ACC112 (cell line): ENCODE measurements around the gene P2RX4.
A peak's percentile ranks its signal among the peaks of the same experiment; 100 is the strongest.
"Not testable (repeated sequence)": the region's sequence is repeated elsewhere in the genome, so short reads cannot be mapped to it uniquely, and the experiment has no call there.

Source experiments
- H2AFZ ChIP-seq: fragments of 200-600 bp; sonication (generic); one replicate; pipeline ENCODE4 v1.6.0; 2017; ENCODE audit warnings: antibody characterized with exemption, low read length; ENCODE audit not compliant: unreplicated experiment
- H3K27ac ChIP-seq: fragments of 200-600 bp; sonication (generic); 2 replicates; pipeline ENCODE4 v1.5.1; 2014; ENCODE audit warnings: low read depth, mild to moderate bottlenecking, antibody characterized with exemption, low read length, moderate library complexity
- H3K27me3 ChIP-seq: fragments of 200-600 bp; sonication (generic); 2 replicates; pipeline ENCODE4 v1.6.1; 2014; ENCODE audit warnings: mild to moderate bottlenecking, antibody characterized with exemption, low read length, moderate library complexity, mixed read lengths; ENCODE audit not compliant: insufficient read depth
- H3K36me3 ChIP-seq: fragments of 200-600 bp; sonication (generic); 2 replicates; pipeline ENCODE4 v1.6.1; 2016; ENCODE audit warnings: mild to moderate bottlenecking, antibody characterized with exemption, low read length, moderate library complexity, mixed read lengths; ENCODE audit not compliant: insufficient read depth
- H3K4me1 ChIP-seq: fragments of 200-600 bp; sonication (generic); one replicate; pipeline ENCODE4 v1.6.1; 2016; ENCODE audit warnings: low read length, mixed read lengths; ENCODE audit not compliant: insufficient read depth, unreplicated experiment, control insufficient read depth
- H3K4me3 ChIP-seq: fragments of 200-600 bp; sonication (generic); 2 replicates; pipeline ENCODE4 v1.5.1; 2014; ENCODE audit warnings: mild to moderate bottlenecking, low read depth, low read length
- H3K79me2 ChIP-seq: fragments of 200-600 bp; sonication (generic); one replicate; pipeline ENCODE4 v1.6.0; 2016; ENCODE audit warnings: low read length; ENCODE audit not compliant: control insufficient read depth, unreplicated experiment, insufficient read depth

Gene P2RX4

DNA sequence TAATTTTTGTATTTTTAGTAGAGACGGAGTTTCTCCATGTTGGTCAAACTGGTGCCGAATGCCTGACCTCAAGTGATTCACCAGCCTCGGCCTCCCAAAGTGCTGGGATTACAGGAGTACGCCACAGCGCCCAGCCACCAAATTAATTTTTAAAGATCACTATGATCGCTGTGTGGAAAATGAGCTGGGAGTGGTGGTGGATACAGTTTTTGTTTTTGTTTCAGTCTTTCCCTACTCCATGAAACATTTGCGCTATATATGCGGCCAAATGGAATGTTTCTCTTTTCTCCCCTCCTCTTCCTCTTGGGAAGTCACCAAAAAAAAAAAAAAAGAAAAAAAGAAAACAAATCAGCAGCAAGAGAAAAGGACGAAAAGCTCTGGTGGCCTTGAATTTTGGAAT is 20.8 kb upstream of the P2RX4 start:
- Histone ChIP-seq H3K27me3 (no peaks in the 10 kb centered on the region), H2AFZ (no peak overlapping the region), H3K36me3 (no peaks in the 10 kb centered on the region), H3K27ac (no peak overlapping the region), H3K4me3 (no peak overlapping the region), H3K4me1 (peaks cover 15% of the 10 kb centered on the region), H3K79me2 (no peaks in the 10 kb centered on the region)

DNA sequence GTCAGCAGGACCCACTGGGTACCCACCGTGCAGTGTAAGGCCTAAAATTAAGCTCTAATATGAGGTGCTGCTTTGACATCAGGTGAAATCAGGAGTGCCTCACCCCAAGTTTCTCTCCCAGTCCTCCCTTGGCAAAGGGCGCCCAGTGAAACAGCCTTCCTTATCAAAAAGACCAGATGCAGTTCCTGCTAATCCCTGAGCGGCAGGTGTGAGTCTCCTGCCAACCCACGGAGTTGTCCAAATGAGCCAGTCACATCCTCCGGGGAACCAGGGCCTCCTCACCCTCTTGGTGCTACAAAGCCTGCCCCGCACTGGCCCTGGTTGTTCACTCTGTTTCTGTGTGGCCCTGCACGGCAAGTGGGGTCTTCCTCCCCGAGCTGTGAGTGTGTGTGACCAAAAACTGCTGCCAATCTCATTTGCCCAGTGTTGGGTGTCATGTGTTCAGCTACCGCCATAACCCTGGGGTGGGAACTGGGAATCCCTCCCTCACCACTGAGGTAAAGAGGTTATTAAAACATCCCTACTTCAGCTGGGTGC is 20.2 kb upstream of the P2RX4 start:
- Histone ChIP-seq H3K36me3 (no peaks in the 10 kb centered on the region), H3K27ac (peak overlapping the region; percentile 83), H3K4me1 (peaks cover 15% of the 10 kb centered on the region)

GRCh38 chr12:121190523-121191031 is 19.4 kb upstream of the P2RX4 start:
- Histone ChIP-seq H2AFZ (peak overlapping the region; percentile 26), H3K27me3 (no peaks in the 10 kb centered on the region), H3K4me1 (peaks cover 15% of the 10 kb centered on the region), H3K36me3 (no peaks in the 10 kb centered on the region), H3K27ac (peak overlapping the region; percentile 83), H3K79me2 (no peaks in the 10 kb centered on the region), H3K4me3 (peak overlapping the region; percentile 12)

More for the DNA sequence above, 20.2 kb upstream of the P2RX4 start:
- Histone ChIP-seq H2AFZ (no peak overlapping the region), H3K79me2 (no peaks in the 10 kb centered on the region), H3K27me3 (no peaks in the 10 kb centered on the region), H3K4me3 (no peak overlapping the region)

DNA sequence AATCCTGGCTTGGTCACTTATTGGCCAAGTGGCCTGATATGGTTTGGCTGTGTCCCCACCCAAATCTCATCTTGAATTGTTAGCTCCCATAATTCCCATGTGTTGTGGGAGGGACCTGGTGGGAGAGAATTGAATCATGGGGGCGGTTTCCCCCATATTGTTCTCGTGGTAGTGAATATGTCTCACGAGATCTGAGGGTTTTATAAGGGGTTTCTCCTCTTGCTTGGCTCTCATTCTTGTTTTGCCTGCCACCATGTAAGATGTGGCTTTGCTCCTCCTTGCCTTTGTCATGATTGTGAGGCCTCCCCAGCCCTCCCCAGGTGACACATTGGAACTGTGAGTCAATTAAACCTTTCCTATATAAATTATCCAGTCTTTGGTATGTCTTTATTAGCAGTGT is 18.8 kb upstream of the P2RX4 start:
- peak overlapping the region; percentile 83 for H3K27ac ChIP-seq
- H3K4me1 ChIP-seq, result peaks cover 15% of the 10 kb centered on the region
- H3K36me3 ChIP-seq, result no peaks in the 10 kb centered on the region
- peak overlapping the region; percentile 26 for H2AFZ ChIP-seq
- H3K27me3 ChIP-seq, result no peaks in the 10 kb centered on the region
- no peaks in the 10 kb centered on the region for H3K79me2 ChIP-seq
- H3K4me3 ChIP-seq, result peak overlapping the region; percentile 12

- H3K4me1 ChIP-seq, result no peaks in the 10 kb centered on the region
- H3K36me3 ChIP-seq, result no peaks in the 10 kb centered on the region
- H3K79me2 ChIP-seq, result no peaks in the 10 kb centered on the region
- no peak overlapping the region for H2AFZ ChIP-seq
- H3K27me3 ChIP-seq, result no peaks in the 10 kb centered on the region
- no peak overlapping the region for H3K27ac ChIP-seq
- H3K4me3 ChIP-seq, result no peak overlapping the region
Observed at GRCh38 chr12:121196902-121197301, 13.0 kb upstream of the P2RX4 start.

DNA sequence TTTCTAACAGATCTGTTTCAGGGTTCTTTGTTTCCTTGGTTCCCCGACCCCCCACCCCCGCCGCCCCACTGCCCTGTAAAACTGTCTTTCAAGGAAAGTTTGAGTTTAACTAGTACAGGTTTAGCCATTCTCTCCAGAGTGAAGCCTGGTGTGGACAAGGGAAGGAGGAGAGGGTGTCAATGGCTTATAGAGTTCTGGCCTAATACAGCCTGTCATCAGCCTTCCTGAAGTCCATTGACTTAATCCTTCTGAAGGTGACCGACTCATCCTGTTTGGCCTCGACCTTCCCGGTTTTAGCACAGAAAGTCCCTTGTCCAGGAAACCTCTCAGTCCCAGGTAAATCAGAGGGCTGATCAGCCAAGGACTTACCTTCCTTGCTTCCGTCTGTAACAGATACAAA is 11.0 kb upstream of the P2RX4 start:
- no peaks in the 10 kb centered on the region for H3K27me3 ChIP-seq
- H3K36me3 ChIP-seq, result no peaks in the 10 kb centered on the region
- H3K4me3 ChIP-seq, result no peak overlapping the region
- no peaks in the 10 kb centered on the region for H3K4me1 ChIP-seq
- H3K79me2 ChIP-seq, result no peaks in the 10 kb centered on the region
- H3K27ac ChIP-seq, result no peak overlapping the region
- H2AFZ ChIP-seq, result no peak overlapping the region

DNA sequence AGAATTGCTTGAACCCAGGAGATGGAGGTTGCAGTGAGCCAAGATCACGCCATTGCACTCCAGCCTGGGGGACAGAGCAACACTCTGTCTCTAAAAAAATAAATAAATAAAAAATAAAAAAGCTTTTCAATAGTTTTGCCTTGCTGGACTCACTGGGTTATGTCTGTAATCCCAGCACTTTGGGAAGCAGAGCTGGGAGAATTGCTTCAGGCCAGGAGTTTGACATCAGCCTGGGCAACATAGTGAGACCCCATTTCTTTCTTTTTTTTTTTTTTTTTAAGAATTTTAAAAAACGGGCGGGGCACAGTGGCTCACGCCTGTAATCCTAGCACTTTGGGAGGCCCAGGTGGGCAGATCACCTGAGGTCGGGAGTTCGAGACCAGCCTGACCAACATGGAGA is 8.8 kb upstream of the P2RX4 start:
- not testable (repeated sequence) for H3K79me2 ChIP-seq, H3K36me3 ChIP-seq, H2AFZ ChIP-seq, H3K4me1 ChIP-seq, H3K27ac ChIP-seq, H3K4me3 ChIP-seq, H3K27me3 ChIP-seq

GRCh38 chr12:121202407-121203355 is 7.2 kb upstream of the P2RX4 start:
- Histone ChIP-seq H3K79me2 (no peaks in the 10 kb centered on the region), H3K27me3 (no peaks in the 10 kb centered on the region), H3K4me1 (no peaks in the 10 kb centered on the region), H3K4me3 (no peak overlapping the region), H3K36me3 (no peaks in the 10 kb centered on the region), H2AFZ (no peak overlapping the region), H3K27ac (no peak overlapping the region)

DNA sequence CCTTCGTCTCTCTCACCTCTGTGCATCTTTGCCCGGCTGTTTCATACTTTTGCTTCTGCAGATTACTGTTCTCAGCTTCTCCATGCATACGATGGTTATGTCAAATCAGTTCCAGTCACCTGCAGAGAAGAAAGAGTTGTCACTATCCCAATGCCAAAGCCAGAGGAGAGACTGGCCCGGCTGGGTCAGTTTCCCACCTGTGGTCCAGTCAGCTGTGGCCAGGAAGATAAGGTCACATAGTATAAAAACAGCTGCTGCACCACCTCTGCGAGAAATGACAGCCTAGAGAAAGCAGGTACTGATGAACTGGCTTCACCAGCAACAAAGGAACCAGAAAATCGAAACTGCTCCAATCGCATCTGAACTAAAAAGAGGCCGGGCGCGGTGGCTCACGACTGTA is 6.4 kb upstream of the P2RX4 start:
- Histone ChIP-seq H3K27me3 (no peaks in the 10 kb centered on the region), H2AFZ (no peak overlapping the region), H3K79me2 (no peaks in the 10 kb centered on the region), H3K4me3 (no peak overlapping the region), H3K27ac (no peak overlapping the region), H3K4me1 (no peaks in the 10 kb centered on the region), H3K36me3 (no peaks in the 10 kb centered on the region)

GRCh38 chr12:121205491-121205890 is 4.4 kb upstream of the P2RX4 start:
- Histone ChIP-seq H3K27ac (no peak overlapping the region), H3K27me3 (no peaks in the 10 kb centered on the region), H3K4me3 (no peak overlapping the region), H3K79me2 (no peaks in the 10 kb centered on the region), H3K36me3 (no peaks in the 10 kb centered on the region), H2AFZ (no peak overlapping the region), H3K4me1 (no peaks in the 10 kb centered on the region)

- H3K27me3 ChIP-seq, H2AFZ ChIP-seq, H3K79me2 ChIP-seq, H3K27ac ChIP-seq, H3K4me3 ChIP-seq, H3K4me1 ChIP-seq, H3K36me3 ChIP-seq: not testable (repeated sequence)
Observed at GRCh38 chr12:121208571-121208970, 1.4 kb upstream of the P2RX4 start.
